GM19328 (cell line): ENCODE results near the gene FAM124B.

Source experiments
- ATAC-seq: cut with Tn5 transposase; IDR thresholded peaks from one replicate; pipeline ENCODE4 v1.9.1; 2021; ENCODE audit warnings: mild to moderate bottlenecking, moderate library complexity; ENCODE audit not compliant: unreplicated experiment

Gene FAM124B, protein sequence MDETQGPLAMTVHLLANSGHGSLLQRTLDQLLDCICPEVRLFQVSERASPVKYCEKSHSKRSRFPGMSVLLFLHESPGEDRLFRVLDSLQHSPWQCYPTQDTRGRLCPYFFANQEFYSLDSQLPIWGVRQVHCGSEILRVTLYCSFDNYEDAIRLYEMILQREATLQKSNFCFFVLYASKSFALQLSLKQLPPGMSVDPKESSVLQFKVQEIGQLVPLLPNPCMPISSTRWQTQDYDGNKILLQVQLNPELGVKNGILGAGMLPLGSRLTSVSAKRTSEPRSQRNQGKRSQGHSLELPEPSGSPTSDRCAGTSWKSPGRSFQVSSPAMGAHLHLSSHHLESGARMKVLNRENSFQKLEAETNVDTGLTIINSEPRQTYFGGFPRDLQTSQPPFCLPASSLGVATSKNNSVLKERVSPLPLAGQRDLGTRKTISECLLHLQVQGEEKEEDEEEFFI

DNA sequence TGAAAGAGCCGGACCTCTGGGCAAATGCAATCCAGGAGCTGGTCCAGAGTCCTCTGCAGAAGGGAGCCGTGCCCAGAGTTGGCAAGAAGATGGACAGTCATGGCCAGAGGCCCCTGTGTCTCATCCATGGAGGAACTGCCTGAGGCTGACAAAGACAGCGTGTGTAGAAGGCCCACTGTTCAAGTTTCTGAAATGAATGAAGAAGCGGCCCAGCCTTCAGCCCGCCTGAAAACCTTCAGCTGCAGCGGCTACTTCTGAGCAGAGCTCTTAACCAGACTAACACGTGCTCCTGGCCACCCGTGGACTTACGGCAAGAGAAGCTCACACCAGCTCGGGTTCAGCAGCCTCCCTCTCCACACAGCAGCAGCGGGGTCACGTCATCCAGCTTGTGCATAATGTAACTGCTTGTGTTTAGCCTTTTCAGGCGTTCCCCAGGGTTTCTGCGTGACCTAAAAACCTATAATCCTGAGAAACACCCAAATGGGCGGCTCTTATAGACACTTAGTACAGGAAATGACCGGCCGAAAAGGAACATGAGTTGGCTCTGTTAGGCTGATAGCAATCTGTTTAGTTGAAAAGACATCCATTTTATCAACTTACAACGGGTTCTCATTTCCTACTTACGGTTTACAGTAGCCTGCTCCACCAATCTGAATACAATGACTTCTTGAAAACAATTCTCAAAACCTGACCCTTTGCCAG is at the start of gene FAM124B:
Gene FAM124B, minus strand, starts transcription at position 467 of the 702 bp plus-strand sequence. Its CDS starts 339 bp downstream, at position 128.
- ATAC-seq: no peak

DNA sequence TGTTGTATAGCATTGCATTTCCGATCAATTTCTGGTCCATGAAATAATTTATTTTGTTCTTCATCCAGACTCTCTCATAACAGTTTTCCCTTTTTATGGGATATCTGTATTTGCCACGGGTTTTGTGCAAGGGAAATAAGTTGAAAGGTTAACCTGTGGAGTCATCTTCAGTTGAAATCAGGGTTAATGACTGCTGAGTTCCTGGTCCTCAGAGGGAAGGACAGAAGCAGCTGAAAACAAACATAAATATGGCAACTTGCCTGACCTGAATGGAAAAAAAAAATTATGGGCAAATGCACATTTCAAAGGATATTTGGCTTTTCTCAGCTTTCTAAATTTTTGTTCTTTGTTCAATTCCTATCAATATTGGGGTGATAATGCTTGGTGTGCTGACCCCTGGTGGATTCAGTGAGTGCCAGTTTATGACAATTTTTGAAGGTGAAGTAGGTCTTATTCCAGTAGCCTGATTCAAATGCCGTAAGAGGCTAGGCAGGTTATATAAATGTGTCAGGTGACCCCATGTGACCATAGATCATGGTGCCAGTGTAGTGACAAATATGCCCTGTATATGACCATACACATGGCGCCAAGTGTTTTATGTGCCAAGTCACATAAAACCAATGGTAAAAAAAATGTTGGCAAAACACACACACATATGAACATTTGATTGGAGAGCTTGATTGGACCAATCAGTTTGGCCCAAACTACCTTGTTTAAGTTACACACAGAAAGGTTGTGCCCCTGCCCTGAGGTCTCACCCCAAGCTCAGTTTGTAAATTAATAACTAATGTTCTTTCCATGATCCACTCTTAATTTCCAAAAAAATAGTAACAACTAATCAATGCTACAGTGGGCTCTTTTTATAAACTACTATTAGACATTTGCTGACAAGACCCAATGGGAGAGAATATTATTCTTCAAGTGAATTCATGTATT is 47.6 kb upstream of the FAM124B start:
- no peak for ATAC-seq

DNA sequence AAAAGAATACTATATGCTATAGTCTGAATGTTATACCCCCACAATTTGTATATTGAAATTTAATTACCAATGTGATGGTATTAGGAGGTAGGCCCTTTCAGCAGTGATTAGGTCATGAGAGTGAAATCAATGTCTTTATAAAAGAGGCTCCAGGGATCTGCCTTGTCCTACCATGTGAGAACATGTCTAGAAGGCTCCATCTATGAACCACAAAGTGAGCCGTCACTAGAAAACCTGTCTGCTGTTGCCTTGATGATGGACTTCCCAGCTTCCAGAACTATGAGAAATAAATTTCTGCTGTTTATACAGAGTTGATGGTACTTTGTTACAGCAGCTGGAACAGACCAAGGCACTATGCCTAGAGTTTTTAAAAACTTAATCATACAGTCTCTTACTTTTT is 46.3 kb upstream of the FAM124B start:
- no peak for ATAC-seq

DNA sequence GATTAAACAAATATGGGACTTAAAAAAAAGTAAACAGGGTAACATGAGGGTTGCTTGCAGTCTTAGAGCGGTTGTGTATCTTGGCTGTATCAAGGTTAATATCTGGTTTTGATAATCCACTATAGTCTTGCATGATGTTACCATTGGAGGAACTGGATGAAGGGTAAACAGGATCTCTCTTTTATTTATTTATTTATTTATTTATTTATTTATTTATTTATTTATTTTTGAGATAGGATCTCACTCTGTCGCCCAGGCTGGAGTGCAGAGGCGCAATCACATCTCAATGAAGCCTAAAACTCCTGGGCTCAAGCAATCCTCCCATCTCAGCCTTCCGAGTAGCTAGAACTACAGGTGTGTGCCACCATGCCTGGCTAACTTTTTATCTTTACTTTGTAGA is 42.9 kb upstream of the FAM124B start:
- no peak for ATAC-seq

DNA sequence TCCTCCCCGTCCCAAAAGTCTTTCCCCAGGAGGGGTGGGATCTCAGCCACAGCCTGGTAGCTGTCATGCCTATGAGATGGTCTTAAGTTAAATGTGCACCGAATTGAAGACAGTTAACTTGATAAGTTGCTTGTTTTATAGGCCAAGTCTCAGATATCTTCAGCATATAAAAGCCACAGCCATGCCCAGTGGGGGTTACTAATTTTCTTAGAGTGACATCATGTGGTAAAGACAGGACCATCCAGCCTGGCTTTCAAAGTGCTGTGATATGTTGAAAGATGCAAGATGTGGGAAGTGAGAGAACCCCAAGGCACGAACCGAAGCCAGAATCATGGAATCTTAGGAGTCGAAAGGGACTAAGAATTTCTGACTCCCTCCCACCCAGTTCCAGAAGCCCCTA is 42.1 kb upstream of the FAM124B start:
- no peak for ATAC-seq

DNA sequence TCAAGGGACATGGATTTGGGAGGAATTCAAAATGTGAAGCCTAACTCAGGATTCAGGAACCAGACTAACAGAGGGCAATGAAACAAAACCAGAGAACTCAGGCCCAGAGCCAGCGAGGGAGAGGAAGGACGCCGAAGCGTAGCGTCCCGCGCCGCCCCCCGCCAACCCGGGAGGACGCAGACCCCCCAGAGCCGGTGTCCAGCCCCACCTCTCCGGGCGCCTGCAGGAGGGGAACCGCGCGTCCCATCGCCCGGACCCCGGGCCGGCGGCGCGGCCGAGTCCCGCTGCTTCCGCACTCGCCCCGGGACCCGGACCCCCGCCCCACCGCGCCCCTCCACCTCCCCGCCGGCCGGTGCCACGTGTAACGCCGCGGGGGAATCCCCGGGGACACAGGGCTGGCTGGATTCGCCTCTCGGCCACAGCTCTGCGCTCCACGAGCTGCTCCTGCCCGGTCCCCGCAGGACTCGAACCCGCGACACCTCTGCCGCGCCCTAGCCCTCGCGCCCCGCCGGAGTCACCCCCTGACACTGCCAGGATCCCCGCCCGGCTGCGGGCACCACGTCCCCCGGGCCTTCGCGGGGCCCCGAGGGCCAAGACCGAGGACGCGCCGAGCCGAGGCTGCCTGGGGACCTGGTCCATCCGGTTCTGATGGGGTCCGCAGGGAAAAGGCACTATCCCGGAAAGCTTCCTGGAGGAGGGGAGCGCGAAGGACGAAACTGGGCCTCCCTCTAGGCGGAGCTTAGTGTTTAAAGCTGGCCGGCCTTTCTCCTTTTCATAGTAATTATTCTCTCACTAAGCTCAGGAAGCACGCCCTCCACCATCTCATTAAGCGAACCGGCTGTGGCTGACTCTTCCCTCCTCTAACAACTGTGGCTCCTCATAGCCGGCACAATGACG is 40.4 kb upstream of the FAM124B start:
- no peak for ATAC-seq

DNA sequence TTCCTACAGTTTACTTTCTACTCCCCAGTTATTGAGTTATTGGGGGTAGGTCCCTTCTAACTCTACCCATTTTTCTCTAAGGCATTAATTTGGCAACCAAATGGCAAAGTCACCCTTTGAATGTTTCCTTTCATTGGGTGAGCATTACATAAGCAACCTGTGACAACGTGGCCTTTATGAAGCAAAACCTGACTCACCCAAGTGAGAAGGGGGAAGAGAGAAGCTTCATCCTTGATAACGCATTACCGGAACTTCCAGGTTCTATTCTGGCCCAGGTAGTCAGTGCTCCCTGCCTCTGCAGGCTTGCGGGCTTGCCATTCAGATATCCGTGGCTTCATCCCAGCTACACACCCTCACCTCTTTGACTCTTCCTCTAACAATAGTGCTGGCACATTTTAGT is 39.1 kb upstream of the FAM124B start:
- no peak for ATAC-seq

DNA sequence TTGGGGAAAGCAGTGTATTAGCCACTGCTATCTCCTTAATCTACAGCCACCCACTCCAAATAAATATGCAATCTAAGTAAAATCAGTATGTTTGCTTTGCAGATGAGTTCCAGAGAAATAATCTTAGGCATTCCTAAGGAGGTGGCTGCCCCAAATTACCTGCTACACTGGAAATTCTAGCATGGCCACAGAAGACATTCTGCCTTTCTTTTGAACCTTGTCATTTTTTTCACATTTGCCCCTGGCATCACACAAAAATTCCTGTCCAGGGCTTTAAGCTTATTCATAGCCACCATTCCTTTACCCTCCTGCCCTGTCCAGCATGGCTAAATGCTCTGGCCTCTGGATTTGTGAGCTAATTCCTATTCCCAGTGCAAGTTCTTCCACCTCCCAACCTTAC is 36.8 kb upstream of the FAM124B start:
- ATAC-seq: no peak

DNA sequence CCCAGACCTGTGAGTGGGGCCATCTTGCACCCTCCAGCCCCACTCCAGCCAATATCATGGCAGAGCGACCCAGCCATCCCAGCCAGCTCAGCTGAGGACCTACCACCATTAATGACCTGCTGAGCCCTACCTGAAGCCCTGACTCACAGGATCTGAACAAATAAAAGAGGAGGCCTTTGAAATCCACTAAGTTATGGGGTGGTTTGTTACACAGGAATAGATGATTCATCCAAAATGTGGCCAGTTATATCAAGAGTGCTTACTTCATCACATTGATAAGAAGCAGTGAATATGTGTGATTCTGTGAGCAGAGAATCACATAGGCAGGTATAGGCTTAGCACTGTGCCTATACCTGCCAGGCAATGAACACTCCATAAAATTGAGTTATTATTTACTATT is 34.7 kb upstream of the FAM124B start:
- ATAC-seq: no peak

DNA sequence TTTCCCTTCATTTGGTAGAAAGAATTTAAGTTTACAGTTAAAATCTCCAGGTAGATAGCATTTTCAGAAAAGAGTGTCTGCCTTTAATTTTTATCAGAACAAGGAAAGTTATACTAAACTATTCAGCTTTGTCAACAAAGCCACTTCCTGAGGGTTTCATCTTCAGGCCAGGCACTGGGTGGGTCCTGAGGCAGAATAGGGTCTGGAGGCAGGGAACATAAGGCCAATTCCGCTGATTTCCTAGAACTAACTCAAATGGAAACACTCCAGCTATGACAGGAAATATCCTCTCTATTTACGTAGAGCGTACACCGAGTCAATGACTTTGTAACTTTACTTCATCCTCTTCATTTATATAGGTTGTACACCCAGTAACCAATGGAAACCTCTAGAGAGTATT is 32.7 kb upstream of the FAM124B start:
- no peak for ATAC-seq

DNA sequence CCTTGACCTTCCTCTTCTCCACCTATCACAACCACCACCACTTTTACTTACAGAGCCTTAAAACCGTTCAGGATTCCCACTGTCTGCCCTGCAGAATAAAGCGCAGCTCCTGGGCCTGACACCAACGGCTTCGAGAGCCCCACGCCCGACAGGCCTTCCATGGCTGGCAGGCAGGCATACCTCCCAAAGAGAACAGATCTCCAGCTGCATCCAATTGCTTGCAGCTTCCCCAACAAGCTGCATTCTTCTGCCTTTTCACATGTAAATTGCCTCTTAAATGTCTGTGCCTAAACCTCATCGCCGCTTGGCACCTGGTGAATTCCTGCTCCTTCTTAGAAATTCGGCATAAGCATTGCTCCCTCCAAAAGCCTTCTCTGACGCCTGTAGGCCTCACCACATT is 31.5 kb upstream of the FAM124B start:
- ATAC-seq: no peak

DNA sequence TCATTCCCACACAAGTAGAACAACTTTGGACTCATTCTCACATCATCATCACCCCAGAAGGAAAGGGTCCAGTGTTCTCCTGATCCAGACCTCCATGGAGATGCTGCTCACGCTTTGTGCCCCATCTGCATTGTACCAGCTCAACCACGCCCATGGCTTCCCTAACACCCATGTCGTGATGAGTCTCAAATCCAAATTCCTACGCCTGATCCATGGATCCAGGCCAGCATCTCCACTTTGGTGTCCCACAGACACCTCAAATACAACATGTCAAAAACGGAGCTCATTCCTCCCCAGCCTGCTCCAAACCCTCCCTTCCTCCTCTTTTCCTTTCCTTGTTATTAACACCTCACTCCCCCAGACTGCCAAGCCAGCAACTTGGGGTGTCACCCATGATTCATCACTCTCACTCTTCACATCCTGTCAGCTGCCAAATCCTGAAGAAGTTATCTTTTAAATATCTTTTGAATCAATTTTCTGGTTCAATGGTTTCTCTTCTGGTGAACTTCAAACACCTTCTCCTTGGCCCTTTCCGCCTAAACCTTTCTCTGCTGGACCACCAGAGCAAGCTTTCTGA is 30.2 kb upstream of the FAM124B start:
- ATAC-seq: no peak

DNA sequence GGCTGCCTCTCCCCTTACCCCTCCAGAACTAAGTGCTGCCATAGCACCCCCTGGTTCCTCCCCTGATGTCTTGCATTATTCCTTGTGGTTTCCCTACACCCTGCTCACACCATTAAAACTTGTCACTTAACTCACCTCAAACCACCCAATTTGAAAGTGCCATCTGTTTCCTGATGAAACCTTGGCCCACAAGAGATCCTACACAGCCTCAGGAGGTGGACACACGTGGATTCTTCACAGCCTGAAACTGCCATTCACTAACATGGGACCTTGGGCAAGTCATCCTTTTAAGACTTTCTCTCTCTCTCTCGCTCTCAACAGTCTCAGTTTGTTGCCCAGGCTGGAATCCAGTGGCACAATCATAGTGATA is 27.5 kb upstream of the FAM124B start:
- ATAC-seq: no peak

DNA sequence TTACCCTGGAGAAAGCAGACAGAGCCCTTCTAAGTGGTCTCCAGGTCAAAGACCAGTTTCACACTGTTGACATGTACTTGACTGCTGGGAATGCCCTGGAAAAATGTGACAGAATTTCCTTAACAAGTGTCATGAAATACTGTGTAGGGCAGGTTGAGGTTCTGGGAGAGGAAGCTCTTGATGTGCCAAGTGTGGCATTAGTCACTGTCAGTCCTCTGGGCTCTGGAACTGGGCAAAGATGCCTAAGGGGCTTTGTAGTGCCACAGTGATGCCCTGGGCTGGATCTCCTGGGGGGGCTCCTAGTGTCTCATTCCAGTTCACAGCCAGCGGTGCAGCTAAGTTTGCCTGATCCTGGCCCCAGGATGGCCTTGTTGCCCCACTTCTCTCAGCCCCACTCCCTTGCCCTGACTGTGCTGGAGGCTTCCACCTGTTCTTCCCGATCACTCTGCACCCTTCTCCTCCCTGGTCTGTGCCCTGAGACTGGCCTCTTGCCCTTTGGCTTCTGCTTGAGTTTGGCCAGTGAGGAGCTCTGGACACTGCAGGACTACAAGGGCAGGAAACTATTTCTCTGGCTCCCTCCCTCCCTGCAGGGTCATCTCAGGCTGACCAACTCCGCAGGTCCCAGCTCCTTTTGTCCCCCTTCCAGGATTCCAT is 27.0 kb upstream of the FAM124B start:
- no peak for ATAC-seq

DNA sequence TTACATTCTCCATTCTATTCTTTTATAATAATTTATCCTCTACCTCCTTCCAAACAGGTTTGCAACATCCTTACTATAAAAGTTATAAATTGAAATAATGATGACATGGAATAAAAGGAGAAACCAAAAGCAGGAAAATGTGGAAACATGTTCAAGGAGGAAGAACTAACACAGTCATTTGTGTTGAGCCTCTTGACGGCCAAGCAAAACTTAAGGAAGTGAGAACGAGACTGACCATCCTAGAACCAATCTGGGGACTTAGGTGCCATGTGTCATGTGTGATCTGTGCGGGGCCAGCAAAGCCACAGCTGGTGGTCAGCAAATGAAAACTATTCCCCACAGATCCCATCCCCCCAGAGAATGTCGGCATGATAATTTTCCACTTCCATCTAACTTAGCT is 25.6 kb upstream of the FAM124B start:
- no peak for ATAC-seq

DNA sequence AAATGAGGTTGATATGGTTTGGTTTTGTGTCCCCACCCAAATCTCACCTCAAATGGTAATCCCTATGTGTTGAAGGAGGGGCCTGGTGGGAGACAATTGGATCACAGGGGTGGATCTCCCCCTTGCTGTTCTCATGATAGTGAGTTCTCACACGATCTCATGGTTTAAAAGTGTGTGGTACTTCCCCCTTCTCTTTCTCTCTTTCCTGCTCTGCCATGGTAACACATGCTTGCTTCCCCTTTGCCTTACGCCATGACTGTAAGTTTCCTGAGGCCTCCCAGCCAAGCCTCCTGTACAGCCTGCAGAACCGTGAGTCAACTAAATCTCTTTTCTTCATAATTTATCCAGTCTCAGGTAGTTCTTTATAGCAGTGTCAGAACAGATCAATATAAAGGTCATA is 24.7 kb upstream of the FAM124B start:
- ATAC-seq: no peak

DNA sequence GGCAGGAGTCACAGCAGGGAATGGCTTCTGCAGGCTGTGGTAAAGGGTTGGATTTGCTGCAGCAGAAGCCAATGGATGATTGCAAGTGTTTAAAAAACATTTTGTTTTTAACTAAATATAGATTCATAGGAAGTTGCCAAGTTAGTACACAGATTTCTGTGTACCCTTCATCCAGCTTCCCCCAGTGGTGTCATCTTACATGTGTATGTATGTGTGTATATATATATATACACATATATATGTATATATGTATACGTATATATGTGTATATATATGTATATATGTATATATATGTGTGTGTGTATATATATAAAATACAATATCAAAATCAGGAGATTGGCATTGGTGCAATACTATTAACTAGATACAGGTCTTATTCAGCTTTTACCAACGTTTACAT is 19.2 kb upstream of the FAM124B start:
- no peak for ATAC-seq

DNA sequence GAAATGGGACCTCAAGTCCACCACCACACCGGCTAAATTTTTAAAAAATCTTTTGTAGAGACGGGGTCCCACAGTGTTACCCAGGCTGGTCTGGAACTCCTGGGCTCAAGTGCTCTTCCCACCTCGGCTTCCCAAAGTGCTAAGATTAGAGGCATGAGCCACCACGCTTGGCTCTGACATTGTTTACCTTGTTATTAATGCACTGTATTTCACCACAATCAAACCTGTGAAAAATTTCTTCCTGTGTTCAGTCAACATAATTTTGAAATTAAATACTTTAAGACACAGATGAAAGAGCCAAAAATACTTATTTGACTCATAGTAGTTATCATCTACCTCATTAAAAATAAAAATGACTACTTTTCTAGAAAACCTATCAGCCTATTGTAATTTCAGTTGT is 16.0 kb upstream of the FAM124B start:
- no peak for ATAC-seq

DNA sequence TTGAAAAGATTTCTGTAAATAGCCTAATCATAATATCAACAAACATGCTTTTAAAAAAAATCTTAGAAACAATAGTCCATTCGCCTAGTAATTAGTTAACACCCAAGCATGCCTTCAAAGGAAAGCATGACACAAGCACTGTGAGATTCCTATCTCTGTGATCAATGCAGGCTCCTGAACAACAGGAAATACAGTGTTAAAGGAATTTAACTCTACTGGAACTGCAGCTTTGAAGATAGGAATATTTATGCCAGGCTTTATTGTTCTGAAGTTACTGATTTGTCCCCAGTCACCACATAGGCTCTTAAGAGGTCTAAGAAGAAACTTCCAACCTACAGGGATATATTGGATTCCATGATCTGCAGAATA is 15.4 kb upstream of the FAM124B start:
- ATAC-seq: no peak
